ENCODE results near the gene CTPS2. TPM values are rescaled to one million over a fixed set of nuclear protein-coding genes. Genes with fewer than 3 reads are reported as not detected.
"Not testable (repeated sequence)": the region's sequence is repeated elsewhere in the genome, so short reads cannot be mapped to it uniquely, and the experiment has no call there.

The CTPS2 gene
- total RNA-seq, 1 donor from 2014 or later = 26.1 TPM

- H3K27me3 Mint-ChIP-seq (ENCODE audit: low read depth) = no peaks in the 10 kb centered on the region
- TF ChIP-seq CTCF (IDR thresholded peaks at IDR 0.05) = peak; percentile 29
- H3K4me3 Mint-ChIP-seq (ENCODE audit: unreplicated experiment) = no peak overlapping the region
- H3K36me3 Mint-ChIP-seq (ENCODE audit: low read depth) = peaks cover 3% of the 10 kb centered on the region
- peaks cover 9% of the 10 kb centered on the region for H3K4me1 Mint-ChIP-seq (ENCODE audit: low read depth)
- DNase-seq (ENCODE audit: low spot score) = no peak
- H3K9me3 Mint-ChIP-seq (ENCODE audit: low read depth) = peaks cover 7% of the 10 kb centered on the region
- no peak overlapping the region for H3K27ac Mint-ChIP-seq (ENCODE audit: unreplicated experiment)
Measured at GRCh38 chrX:16578218-16578617, 134.3 kb downstream of the CTPS2 start.

GRCh38 chrX:16577483-16578029 is 134.9 kb downstream of the CTPS2 start:
- no peak overlapping the region for H3K27ac Mint-ChIP-seq (ENCODE audit: unreplicated experiment)

DNA sequence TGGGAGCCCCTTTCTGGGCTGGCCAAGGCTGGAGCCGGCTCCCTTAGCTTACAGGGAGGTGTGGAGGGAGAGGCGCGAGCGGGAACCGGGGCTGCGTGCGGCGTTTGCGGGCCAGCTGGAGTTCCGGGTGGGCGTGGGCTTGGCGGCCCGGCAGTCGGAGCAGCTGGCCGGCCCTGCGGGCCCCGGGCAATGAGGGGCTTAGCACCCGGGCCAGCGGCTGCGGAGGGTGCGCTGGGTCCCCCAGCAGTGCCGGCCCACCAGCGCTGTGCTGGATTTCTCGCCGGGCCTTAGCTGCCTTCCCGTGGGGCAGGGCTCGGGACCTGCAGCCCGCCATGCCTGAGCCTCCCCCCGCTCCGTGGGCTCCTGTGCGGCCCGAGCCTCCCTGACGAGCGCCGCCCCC is 137.1 kb downstream of the CTPS2 start:
- not testable (repeated sequence) for DNase-seq (ENCODE audit: low spot score); H3K9me3 Mint-ChIP-seq (ENCODE audit: low read depth); H3K36me3 Mint-ChIP-seq (ENCODE audit: low read depth); H3K4me1 Mint-ChIP-seq (ENCODE audit: low read depth); H3K4me3 Mint-ChIP-seq (ENCODE audit: unreplicated experiment); H3K27me3 Mint-ChIP-seq (ENCODE audit: low read depth); H3K27ac Mint-ChIP-seq (ENCODE audit: unreplicated experiment)

More at GRCh38 chrX:16577483-16578029, 134.9 kb downstream of the CTPS2 start:
- no peak for DNase-seq (ENCODE audit: low spot score)
- Mint-ChIP-seq H3K4me1 (ENCODE audit: low read depth) (peaks cover 9% of the 10 kb centered on the region), H3K27me3 (ENCODE audit: low read depth) (no peaks in the 10 kb centered on the region), H3K9me3 (ENCODE audit: low read depth) (peaks cover 5% of the 10 kb centered on the region), H3K4me3 (ENCODE audit: unreplicated experiment) (no peak overlapping the region), H3K36me3 (ENCODE audit: low read depth) (peaks cover 3% of the 10 kb centered on the region)
- TF ChIP-seq CTCF (IDR thresholded peaks at IDR 0.05) = no peak

DNA sequence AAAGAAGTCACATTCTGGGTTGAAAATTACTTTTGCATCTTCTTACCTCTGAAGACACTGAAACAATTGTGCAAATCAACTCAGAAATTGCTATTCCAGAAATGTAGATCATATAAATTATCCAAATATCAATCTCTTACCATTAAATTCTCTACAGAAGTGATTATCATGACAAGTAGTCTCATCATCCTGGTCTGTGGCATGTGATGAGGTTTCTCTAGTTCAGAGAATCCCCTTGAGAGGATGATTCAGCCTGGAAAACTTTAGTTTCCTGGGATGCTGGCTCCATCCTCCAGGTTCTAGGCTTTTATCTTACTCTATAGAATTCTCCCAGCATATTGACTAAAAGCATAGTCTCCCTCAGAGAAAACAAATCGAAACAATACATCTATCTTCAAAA is 138.7 kb downstream of the CTPS2 start:
- DNase-seq (ENCODE audit: low spot score) = no peak
- no peaks in the 10 kb centered on the region for H3K9me3 Mint-ChIP-seq (ENCODE audit: low read depth)
- H3K27me3 Mint-ChIP-seq (ENCODE audit: low read depth) = no peaks in the 10 kb centered on the region
- no peak overlapping the region for H3K4me3 Mint-ChIP-seq (ENCODE audit: unreplicated experiment)
- H3K4me1 Mint-ChIP-seq (ENCODE audit: low read depth) = peaks cover 9% of the 10 kb centered on the region
- peak overlapping the region; percentile 69 for H3K27ac Mint-ChIP-seq (ENCODE audit: unreplicated experiment)
- TF ChIP-seq CTCF (IDR thresholded peaks at IDR 0.05) = no peak
- H3K36me3 Mint-ChIP-seq (ENCODE audit: low read depth) = no peaks in the 10 kb centered on the region

DNA sequence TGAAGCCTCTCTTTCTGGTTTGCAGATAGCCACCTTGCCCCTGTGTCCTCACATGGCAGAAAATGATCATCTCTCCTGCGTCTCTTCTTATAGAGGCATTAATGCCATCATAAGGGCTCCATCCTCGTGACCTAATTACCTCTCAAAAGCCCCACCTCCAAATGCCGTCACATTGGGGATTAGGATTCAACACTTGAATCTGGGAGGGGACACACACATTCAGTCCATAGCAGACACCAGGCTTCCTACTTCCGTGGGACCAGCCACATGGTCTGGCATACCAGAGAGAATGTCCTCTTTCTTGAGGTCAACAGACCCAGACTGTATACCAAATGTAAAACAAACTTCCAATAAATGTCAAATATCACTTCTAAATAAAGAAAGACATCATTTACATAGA is 144.8 kb downstream of the CTPS2 start:
- Mint-ChIP-seq H3K9me3 (ENCODE audit: low read depth) (no peaks in the 10 kb centered on the region), H3K27me3 (ENCODE audit: low read depth) (no peaks in the 10 kb centered on the region), H3K27ac (ENCODE audit: unreplicated experiment) (no peak overlapping the region), H3K4me3 (ENCODE audit: unreplicated experiment) (no peak overlapping the region), H3K36me3 (ENCODE audit: low read depth) (no peaks in the 10 kb centered on the region), H3K4me1 (ENCODE audit: low read depth) (no peaks in the 10 kb centered on the region)
- DNase-seq (ENCODE audit: low spot score) = no peak
- no peak for TF ChIP-seq CTCF (IDR thresholded peaks at IDR 0.05)

GRCh38 chrX:16566571-16566970 is 145.9 kb downstream of the CTPS2 start:
- H3K4me1 Mint-ChIP-seq (ENCODE audit: low read depth) = no peaks in the 10 kb centered on the region
- no peak for TF ChIP-seq CTCF (IDR thresholded peaks at IDR 0.05)
- no peaks in the 10 kb centered on the region for H3K36me3 Mint-ChIP-seq (ENCODE audit: low read depth)
- no peaks in the 10 kb centered on the region for H3K27me3 Mint-ChIP-seq (ENCODE audit: low read depth)
- DNase-seq (ENCODE audit: low spot score) = no peak
- H3K4me3 Mint-ChIP-seq (ENCODE audit: unreplicated experiment) = no peak overlapping the region
- no peaks in the 10 kb centered on the region for H3K9me3 Mint-ChIP-seq (ENCODE audit: low read depth)
- H3K27ac Mint-ChIP-seq (ENCODE audit: unreplicated experiment) = no peak overlapping the region
